Amygdala (tissue), 56 donors: Measurements from ENCODE around the gene CHST8.
A peak's percentile ranks its signal among the peaks of the same experiment; 100 is the strongest.
"Not testable (repeated sequence)": the region's sequence is repeated elsewhere in the genome, so short reads cannot be mapped to it uniquely, and the experiment has no call there.

Experiments
- DNase-seq, 56 donors: peaks; one replicate each; lab custom pipeline; 2025; lab: John Stamatoyannopoulos, UW

The CHST8 gene

DNA sequence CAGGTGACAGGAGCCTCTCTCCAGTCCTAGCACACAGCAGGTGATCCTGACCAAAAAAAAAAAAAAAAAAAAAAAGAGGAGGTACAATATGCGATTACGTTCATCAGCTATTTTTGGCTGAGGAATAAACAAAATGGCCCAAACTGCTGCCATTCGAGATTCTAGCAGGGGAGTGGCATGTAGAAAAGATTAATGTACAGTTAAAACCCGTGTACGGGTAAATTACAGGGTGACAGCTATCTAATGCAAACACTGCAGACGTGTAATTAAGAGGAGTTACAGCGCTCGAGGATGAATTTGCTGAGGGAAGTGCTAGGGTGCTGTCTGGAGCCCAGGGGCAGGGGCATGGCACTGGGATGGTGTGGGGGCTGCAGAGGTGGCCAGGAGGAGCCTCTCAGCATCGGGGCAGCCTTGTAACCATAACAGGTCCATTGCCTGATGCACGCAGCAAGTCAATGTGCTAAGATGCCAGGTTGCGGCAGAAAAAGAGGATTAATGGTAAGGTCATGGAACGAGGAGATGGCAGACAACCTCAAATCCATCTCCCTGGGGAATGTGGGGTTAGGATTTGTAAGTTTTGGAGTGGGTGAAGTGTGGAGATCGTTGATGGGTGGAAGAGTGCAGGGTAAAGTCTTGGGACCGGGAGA is 17.4 kb downstream of the CHST8 start:
- DNase-seq = no peak

- DNase-seq = no peak
These were observed 19.0 kb downstream of the CHST8 start for GRCh38 chr19:33640773-33641172.

DNA sequence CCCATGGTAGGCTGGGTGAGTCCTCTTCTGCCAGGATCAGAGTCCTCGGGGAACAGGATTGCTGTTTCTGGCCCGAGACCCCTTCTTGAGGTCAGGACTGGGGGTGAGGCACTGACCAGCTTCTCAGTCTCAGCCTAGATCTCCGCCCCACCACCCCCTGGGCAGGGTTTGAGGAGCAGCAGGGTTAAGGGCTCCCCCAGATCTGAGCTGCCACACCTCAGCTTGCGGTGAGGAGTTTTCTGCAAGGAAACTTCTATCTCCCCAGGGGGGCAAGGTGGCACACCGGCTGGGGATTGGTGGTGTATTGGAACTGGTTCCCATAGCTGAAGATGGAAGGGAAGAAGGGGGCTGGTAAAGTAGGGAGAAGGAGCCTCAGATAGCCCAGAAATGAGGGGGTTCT is 19.5 kb downstream of the CHST8 start:
- no peak for DNase-seq

- DNase-seq = no peak
These were observed 20.3 kb downstream of the CHST8 start for GRCh38 chr19:33641956-33642498.

- DNase-seq = no peak
These were observed 22.6 kb downstream of the CHST8 start for GRCh38 chr19:33644284-33644836.

DNA sequence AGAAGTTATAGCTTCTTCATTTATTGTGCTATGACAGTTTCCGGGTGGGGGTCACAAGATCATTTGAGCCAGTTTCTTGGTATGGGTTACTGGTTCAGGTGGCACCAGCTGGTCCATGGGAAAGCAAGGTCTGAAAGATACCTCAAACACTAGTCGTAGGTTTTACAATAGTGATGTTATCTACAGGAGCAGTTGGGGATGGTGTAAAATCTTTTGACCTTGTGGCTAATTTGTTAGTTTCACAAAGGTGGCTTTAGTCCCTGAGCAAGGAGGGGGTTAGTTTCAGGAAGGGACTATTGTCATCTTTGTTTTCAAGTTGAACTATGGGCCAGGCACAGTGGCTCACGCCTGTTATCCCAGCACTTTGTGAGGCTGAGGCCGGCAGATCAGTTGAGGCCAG is 24.6 kb downstream of the CHST8 start:
- no peak for DNase-seq

DNA sequence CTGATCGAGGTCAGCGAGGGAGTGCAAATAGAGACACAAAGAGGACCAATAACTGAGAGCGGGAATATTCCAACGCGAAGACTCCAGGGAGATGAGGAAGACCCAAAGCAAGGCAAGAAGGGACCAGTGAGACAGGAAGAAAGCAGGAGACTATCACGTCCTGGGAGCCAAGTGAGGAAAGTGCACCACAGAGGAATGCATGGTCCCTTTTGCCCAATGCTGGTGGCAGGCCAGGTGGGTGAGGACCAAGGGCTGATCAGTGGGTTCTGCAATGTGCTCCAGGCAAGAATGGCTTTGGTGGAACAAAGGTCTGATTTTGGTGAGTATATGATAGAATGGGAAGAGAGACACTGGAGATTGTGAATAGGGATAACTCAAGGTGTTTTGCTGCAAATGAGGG is 25.4 kb downstream of the CHST8 start:
- no peak for DNase-seq

GRCh38 chr19:33649627-33650305 is 28.0 kb downstream of the CHST8 start:
- no peak for DNase-seq

GRCh38 chr19:33653684-33654083 is 31.9 kb downstream of the CHST8 start:
- DNase-seq = no peak

GRCh38 chr19:33654840-33655508 is 33.2 kb downstream of the CHST8 start:
- no peak for DNase-seq

DNA sequence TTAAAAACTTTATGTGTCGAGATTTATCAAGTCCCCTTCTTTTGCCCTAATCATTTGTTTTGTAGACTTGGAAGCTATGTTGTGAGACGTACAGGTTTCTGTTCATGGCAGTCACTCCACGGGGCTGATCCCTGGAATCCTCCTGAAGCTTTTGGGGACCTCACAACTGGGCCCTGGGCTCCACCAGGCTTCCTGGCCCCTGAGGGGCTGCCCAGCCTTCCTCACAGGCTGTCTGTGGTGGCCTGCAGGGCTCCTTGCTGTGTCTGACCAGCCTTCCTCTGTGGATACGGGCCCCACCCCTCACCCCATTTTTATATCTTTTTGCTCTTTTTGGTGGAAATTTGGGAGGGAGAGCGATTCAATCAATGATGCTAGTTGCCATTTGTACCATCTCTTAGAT is 38.1 kb downstream of the CHST8 start:
- DNase-seq = no peak

- no peak for DNase-seq
These were observed 38.8 kb downstream of the CHST8 start for GRCh38 chr19:33660410-33661124.

DNA sequence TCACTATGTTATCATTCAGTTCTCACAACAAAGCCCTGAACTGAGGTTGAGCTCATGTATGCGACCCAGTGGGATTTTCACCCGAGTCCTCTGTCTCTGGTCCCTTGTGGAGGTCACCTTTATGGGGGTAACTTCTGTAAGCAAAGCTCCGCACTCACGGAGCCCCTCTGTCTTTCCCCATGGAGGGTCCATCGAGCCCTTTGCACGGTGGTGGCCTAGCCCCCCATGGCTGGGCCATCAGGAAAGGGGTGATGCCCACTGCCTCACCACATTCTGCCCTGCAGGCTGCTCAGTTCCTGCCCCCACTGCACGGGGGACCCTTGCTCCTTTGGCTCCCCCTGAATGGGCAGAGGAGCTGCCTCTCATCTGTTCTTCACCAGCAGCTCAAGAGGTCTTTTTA is 39.6 kb downstream of the CHST8 start:
- DNase-seq = no peak

GRCh38 chr19:33662391-33663092 is 40.8 kb downstream of the CHST8 start:
- no peak for DNase-seq

DNA sequence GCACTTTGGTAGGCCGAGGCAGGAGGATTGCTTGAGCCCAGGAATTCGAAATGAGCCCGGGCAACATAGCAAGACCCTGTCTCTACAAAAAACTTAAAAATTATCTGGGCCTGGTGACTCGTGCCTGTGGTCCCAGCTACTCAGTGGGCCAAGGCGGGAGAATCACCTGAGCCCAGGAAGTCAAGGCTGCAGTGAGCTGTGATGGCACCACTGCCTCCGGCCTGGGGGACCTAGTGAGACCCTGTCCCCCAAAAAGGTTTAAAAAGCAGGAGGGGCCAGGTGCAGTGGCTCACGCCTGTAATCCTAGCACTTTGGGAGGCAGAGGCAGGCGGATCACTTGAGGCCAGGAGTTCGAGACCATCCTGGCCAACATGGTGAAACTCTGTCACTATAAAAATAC is 41.6 kb downstream of the CHST8 start:
- DNase-seq = not testable (repeated sequence)

- DNase-seq = no peak
These were observed 43.0 kb downstream of the CHST8 start for GRCh38 chr19:33664744-33665143.

DNA sequence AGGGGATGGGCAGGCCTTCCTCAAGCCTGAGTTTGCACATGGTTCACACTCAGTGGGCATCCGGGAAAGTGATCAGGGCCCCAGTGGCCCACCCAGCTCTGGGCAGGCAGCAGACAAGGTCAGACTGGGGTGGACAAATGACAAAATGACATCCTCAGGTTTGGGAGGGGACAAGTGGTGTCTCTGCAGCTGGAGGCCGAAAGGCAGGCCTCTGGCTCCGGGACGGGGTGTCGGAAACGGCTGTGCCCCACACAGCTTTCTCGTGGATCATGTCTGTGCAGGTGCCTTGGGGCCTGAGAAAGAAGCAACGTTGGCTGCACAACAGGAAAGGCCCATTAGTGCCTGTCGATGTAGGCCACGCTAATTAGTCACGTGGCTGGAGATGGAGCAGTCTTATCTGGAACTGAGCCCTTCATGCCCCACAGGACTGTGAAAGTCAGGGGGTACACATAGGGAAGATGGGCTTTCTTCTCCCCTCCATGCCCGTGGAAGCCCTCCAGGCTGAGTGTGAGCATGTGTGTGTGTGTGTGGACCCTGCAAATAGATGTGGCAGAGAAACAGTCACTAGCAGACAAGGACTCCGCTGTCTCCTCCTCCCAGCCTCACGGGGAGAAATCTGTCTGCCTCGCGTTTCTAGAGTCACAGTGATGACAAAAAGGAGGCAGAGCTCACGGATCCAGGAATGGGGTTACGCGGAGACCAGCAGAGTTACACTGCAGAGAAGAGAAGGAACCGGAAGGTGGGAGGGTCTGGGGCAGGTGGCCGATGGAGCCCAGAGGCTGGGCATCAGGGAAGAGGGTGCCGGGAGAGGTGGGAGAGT is 44.2 kb downstream of the CHST8 start:
- DNase-seq = no peak

GRCh38 chr19:33667141-33667650 is 45.4 kb downstream of the CHST8 start:
- DNase-seq = peak in 4 of 56 donors; percentile 11 to 33 (median 11)

GRCh38 chr19:33667881-33668280 is 46.1 kb downstream of the CHST8 start:
- no peak for DNase-seq
